Hematopoietic multipotent progenitor cell treated with erythropoietin and hydrocortisone succinate and interleukin-3 and kit ligand, for 8 days (in vitro differentiated cells): Measurements from ENCODE around the gene DNAJC7.
A peak's percentile ranks its signal among the peaks of the same experiment; 100 is the strongest.

ENCODE experiments used
- DNase-seq: peaks from one replicate; pipeline ENCODE4 v3.0.0-alpha.2; 2015

Gene DNAJC7

DNA sequence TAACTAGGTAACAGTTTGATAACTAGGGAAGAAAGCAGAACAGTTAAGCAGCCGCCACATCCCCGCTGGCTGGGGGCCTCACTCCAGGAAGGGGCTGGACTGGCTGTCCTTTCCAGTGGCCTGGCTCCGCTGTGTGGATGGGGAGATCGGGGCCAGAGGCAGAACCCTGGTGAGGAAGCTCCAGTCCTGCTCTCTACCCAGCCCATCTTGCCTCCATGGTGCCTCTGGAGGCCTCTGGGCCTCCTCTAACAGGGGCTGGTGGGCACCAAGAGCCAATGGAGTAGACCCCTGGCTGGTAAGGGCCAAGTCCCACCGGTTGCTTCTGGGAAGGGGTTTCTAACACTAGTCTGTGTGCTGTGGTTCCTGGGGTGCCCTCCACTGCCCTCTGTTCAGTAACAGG, 42.6 kb downstream of the DNAJC7 start:
- no peak for DNase-seq

DNA sequence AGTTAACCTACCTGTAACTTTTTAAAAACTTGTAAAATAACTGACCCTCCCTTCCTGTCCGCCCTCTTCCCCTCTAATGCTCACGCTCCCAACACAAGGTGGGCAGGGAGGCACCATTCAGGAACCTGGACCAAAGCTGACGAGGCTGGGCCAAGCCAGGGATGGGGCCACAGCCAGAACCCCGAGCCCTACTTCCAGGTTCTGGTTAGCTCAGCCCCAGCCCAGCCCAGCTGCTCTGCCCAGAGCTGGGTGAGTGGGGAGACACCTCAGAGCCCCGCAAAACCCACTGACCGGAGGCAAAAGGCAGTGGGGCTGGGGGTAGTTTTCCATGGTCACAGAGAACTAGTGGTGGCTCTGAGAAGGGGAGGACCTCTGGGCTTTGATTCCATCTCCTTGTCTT, 43.2 kb downstream of the DNAJC7 start:
- no peak for DNase-seq

DNA sequence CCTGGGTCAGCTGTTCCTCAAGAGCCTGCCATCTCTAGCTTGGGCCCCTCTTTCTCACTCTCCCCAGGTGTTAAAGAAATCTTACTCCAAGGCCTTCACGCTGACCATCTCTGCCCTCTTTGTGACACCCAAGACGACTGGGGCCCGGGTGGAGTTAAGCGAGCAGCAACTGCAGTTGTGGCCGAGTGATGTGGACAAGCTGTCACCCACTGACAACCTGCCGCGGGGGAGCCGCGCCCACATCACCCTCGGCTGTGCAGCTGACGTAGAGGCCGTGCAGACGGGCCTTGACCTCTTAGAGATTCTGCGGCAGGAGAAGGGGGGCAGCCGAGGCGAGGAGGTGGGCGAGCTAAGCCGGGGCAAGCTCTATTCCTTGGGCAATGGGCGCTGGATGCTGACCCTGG, 43.8 kb downstream of the DNAJC7 start:
- DNase-seq = no peak

- DNase-seq = no peak
Observed at GRCh38 chr17:41972571-41973407, 44.5 kb downstream of the DNAJC7 start.

DNA sequence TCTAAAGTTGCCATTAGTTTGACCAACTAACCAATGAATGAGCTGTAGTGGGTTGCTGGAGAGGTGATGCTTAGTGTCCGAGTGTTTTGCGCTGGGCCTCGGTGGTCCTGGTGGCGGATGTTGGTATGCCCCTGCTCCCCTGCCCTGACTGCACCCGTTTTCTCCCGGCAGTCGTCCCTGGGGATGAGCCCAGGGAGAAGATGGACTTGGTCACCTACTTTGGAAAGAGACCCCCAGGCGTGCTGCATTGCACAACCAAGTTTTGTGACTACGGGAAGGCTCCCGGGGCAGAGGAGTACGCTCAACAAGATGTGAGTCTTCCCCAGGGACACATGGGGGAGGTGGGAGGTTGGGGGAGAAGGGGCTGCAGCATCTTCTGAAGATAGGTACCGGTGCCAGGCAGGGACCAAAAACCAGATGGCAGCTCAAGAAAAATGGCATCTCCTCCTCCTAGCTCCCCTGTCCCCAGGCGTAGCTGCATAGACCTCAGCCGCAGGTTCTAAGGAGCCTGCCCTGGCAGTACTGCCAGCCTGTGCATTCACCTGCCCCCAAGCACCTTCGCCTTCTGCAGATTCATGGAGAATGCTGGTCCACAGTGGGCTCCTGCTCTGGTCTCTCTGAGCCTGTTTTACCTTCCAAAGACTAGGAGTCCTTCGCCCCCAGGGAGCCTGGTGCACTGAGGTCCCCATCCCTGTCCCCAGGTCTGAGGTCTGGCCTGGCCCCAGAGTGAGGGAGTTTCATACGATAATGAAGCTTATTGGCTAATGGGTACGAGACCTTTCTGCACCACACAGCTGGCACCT, 45.3 kb downstream of the DNAJC7 start:
- DNase-seq = no peak

DNA sequence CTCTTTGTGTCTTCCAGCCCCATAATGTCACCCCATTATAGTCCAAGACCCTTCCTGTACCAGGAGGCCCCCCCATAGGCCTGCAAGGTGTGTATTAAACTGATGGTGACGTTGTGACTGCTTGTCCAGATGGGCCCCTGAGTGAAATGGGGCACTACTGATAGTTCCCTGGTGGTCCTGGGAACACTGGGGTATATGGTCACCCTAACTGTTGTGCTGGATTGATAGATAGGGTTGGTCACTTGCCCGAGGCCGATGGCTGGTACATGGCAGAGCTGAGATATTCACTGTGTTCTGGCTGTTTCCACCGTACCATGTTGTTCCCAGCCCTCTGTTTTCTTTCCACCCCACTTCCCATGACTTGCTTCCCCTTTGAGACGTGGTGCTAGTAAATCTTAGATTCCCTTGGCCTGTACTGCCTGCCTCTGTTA, 46.3 kb downstream of the DNAJC7 start:
- DNase-seq = no peak

GRCh38 chr17:41968676-41969075, 48.6 kb downstream of the DNAJC7 start:
- no peak for DNase-seq

- no peak for DNase-seq
Observed at GRCh38 chr17:41967921-41968578, 49.2 kb downstream of the DNAJC7 start.

- DNase-seq = peak; percentile 54
Observed at GRCh38 chr17:41967141-41967920, 49.9 kb downstream of the DNAJC7 start.

GRCh38 chr17:41966463-41967140, 50.6 kb downstream of the DNAJC7 start, which contains the start of gene CNP:
CNP (plus strand) TSS chr17:41966795; CDS start chr17:41966885, 90 bp downstream.
- peak; percentile 87 for DNase-seq

DNA sequence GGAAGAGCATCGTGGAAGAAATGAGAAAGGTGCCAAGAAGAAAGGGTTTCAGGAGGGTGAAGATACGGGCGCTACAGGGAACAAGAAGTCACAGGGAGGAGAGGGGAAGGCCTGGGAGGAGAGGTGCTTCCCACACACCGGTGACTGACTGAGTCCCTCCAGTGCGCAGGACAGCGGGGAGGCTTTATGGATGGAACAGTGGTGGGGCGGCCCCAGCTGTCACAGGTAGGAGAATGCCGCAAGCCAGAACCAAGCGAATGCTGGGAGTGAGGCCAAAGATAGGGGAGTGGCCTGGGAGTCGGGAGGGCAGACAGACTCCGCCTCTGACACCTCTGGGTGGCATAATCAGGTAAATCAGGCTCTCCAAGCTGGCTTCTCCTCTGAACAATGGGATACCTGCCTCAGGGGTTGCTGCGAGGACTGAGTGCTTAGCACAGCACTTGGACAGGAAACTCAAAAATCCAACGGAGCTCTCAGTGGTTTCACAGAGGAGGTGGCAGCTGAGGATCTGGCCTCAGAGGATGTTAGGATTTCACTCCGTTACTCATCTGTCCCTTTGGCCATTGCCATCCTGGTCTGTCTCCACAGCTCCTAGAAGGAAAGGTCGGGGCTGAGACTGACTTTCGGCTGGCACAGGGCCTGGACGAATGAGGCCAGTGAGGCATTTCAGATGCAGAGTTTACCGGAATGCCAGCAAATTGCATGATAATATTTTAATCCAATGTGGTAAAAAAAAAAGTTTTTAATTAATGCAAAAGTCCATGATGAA, 51.4 kb downstream of the DNAJC7 start:
- peak; percentile 78 for DNase-seq

- DNase-seq = peak; percentile 75
Observed at GRCh38 chr17:41962768-41963434, 54.3 kb downstream of the DNAJC7 start.

- no peak for DNase-seq
Observed at GRCh38 chr17:41962111-41962510, 55.1 kb downstream of the DNAJC7 start.

DNA sequence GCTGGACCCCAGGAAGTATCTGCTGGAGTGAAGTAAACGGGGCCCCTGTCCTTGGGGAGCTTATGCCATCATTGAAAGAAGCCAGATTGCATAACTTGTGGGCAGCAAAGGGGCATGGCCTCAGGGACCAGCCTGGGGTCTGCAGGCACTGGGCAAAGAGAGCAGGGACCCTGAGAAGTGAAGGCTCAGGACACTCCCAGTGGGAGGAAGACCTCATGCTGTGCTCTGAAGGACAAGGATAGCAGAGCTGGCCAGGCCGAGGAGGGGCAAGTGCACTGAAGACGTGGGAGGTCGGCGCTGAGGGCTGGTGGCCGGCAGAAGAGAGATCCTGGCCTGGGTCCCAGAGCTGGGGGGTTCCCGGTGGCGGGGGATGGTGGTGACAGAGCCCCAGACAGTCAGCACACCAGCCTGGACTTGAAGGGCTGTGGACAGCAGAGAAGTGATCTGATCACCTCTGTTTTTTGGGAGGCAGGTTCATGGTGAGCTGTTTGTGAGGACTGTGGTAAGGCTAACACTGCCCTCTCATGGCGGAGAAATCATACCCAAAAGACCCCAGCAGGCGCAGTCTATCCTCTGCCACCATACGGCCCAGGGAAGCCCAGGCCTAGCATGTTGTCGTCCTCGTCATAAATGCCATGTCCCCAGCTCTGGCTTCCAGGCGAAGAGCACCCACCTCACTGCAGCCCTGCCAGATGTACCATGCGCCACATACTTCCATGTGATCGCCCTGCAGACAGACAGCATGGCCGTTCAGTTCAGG, 57.7 kb downstream of the DNAJC7 start:
- peak; percentile 83 for DNase-seq

- no peak for DNase-seq
Observed at GRCh38 chr17:41959030-41959335, 58.3 kb downstream of the DNAJC7 start.

- no peak for DNase-seq
Observed at GRCh38 chr17:41957869-41958439, 59.3 kb downstream of the DNAJC7 start.

GRCh38 chr17:41957031-41957868, 60.0 kb downstream of the DNAJC7 start:
- peak; percentile 72 for DNase-seq

DNA sequence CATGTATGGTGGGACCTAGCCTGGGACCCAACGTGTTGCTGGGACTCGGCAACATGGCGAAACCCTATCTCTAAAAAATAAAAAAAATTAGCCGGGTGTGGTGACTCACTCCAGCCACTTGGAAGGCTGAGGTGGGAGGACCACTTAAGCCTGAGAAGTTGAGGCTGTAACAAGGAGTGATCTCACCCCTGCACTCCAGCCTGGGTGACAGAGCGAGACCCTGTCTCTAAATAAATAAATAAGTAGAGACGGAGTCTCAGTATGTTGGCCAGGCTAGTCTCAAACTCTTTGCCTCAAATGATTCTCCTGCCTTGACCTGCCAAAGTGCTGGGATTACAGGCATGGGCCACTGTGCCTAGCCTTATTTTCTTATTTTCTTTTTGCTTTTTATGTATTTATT, 60.7 kb downstream of the DNAJC7 start:
- DNase-seq = no peak
